Panc1 (cell line): ENCODE results near the gene LIPC.

Experiments
- REST ChIP-seq, 2 experiments: IDR thresholded peaks; 2 replicates each; pipeline ENCODE4 v1.6.1; 2011 to 2012; ENCODE audit warnings: low read depth in 2 of 2, control low read depth in 1 of 2, low read length in 1 of 2, mild to moderate bottlenecking in 1 of 2, moderate library complexity in 1 of 2; ENCODE audit not compliant: insufficient read depth in 1 of 2
- SIN3A ChIP-seq: IDR thresholded peaks from 2 replicates; pipeline ENCODE4 v1.6.1; 2012; ENCODE audit warnings: low read depth, mild to moderate bottlenecking, low read length, moderate library complexity, borderline replicate concordance; ENCODE audit not compliant: insufficient read depth
- TF ChIP-seq, protein P1 (sequence below): fragments of 450-650 bp; IDR thresholded peaks from 2 replicates; pipeline ENCODE4 v1.5.1; 2017; ENCODE audit warnings: mild to moderate bottlenecking

- TF ChIP-seq, protein P1, sequence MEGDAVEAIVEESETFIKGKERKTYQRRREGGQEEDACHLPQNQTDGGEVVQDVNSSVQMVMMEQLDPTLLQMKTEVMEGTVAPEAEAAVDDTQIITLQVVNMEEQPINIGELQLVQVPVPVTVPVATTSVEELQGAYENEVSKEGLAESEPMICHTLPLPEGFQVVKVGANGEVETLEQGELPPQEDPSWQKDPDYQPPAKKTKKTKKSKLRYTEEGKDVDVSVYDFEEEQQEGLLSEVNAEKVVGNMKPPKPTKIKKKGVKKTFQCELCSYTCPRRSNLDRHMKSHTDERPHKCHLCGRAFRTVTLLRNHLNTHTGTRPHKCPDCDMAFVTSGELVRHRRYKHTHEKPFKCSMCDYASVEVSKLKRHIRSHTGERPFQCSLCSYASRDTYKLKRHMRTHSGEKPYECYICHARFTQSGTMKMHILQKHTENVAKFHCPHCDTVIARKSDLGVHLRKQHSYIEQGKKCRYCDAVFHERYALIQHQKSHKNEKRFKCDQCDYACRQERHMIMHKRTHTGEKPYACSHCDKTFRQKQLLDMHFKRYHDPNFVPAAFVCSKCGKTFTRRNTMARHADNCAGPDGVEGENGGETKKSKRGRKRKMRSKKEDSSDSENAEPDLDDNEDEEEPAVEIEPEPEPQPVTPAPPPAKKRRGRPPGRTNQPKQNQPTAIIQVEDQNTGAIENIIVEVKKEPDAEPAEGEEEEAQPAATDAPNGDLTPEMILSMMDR, result no peak
- TF ChIP-seq REST (IDR thresholded peaks at IDR 0.05; ENCODE audit: insufficient read depth in 1 of 2, low read depth in 2 of 2, low read length in 1 of 2) (no peak), SIN3A (no peak)
Observed at GRCh38 chr15:58521293-58521991, 89.7 kb downstream of the LIPC start.
